NCI-H1048 (cell line): ENCODE measurements around the gene BEND6.
"Not testable (repeated sequence)": the region's sequence is repeated elsewhere in the genome, so short reads cannot be mapped to it uniquely, and the experiment has no call there.

Source experiments
- DNase-seq: peaks from one replicate; lab custom pipeline; 2025; lab: John Stamatoyannopoulos, UW

BEND6 gene

GRCh38 chr6:57033228-57033627 lies 78.3 kb downstream of the BEND6 start:
- DNase-seq: no peak

DNA sequence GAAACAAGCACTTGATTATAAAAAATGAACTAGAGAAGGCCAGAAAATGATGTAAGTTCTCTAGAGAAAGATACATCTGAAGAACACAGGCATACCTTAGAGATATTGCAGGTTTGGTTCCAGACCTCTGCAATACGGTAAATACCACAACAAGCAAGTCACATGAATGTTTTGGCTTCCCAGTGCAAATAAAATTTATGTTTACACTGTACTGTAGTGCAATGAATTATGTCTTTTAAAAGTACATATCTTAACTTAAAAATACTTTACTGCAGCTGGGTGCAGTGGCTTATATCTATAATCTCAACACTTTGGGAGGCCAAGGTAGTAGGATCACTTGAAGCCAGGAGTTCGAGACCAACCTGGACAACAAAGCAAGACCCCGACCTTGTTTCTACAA lies 80.6 kb downstream of the BEND6 start:
- DNase-seq: no peak

GRCh38 chr6:57038906-57039305 lies 84.0 kb downstream of the BEND6 start:
- no peak for DNase-seq

DNA sequence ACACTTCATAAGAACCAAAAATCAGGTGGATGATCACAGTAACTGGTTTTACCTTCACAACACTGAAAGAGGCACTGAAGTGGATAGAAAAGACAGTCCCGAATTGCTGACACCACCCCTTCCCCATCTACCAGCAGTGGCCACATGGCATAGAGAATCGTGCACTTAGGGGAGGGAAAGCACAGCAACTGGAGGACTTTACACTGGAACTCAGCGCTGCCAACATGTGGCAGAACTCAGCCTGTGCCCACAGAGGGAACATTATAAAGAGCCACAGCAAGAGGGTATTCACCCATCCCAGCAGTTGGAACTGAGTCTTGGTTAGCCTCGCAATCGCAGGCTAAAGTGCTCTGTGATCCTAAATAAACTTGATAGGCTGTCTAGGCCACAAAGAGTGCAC lies 85.1 kb downstream of the BEND6 start:
- no peak for DNase-seq

DNA sequence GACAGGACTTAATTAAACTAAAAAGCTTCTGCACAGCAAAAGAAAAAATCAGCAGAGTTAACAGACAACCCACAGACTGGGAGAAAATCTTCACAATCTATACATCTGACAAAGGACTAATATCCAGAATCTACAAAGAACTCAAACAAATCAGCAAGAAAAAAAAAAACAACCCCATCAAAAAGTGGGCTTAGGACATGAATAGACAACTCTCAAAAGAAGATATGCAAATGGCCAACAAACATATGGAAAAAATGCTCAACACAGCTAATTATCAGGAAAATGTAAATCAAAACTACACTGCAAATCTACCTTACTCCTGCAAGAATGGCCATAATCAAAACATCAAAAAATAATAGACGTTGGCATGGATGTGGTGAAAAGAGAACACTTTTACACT lies 89.2 kb downstream of the BEND6 start:
- DNase-seq: not testable (repeated sequence)

- DNase-seq: no peak
Measured at GRCh38 chr6:57044568-57044967, 89.7 kb downstream of the BEND6 start.

- DNase-seq: peak; percentile 67
Measured at GRCh38 chr6:57046332-57047256, 91.7 kb downstream of the BEND6 start, which contains the start of gene KIAA1586. Gene KIAA1586 (plus strand): TSS chr6:57046693. CDS start chr6:57046756, 63 bp downstream.

GRCh38 chr6:57047257-57047585 lies 92.3 kb downstream of the BEND6 start:
- DNase-seq: not testable (repeated sequence)

- not testable (repeated sequence) for DNase-seq
Measured at GRCh38 chr6:57047859-57048258, 93.0 kb downstream of the BEND6 start.

GRCh38 chr6:57048577-57048976 lies 93.7 kb downstream of the BEND6 start:
- no peak for DNase-seq

- DNase-seq: no peak
Measured at GRCh38 chr6:57063847-57064246, 108.9 kb downstream of the BEND6 start.

- DNase-seq: no peak
Measured at GRCh38 chr6:57064809-57065208, 109.9 kb downstream of the BEND6 start.

- no peak for DNase-seq
Measured at GRCh38 chr6:57068061-57068460, 113.2 kb downstream of the BEND6 start.

- DNase-seq: no peak
Measured at GRCh38 chr6:57069228-57069627, 114.3 kb downstream of the BEND6 start.

- DNase-seq: no peak
Measured at GRCh38 chr6:57069920-57070331, 115.0 kb downstream of the BEND6 start.

DNA sequence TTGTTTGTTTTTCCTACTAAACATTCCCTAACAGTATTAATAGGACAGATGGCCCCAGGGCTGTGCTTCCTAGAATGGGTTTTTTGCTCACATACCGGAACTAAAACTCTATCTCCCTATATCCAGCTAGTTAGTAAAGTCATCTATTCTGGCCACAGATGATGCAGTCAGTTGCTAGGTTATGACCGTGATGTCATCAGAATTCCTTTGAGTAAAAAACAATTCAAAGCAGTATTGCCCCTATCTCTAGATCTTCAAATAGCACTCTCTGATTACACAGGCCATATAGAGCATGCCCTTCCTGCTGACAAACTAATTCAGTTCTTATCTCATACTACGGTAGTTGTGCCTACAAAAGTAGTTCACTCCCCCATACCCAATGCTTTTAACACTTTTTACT lies 117.2 kb downstream of the BEND6 start:
- DNase-seq: no peak

DNA sequence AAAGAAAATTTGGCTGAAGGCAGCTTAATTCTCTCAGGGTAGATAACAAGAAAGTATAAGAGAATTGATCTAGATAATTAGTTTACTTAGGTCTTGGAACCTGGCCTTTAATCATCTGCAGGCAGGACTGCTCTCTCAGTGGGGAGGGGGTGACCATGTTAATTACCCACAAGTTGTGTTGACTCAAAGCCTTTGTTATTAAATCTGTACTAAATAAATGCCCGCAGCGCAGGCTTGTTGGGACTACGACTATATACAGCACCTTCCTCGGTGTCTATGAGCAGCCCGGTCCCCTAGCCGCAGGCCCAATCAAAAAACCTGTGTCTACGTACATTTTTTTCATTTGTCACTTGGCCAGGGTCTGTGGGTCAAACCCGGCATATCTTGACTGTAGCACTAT lies 119.5 kb downstream of the BEND6 start:
- no peak for DNase-seq

GRCh38 chr6:57075092-57075491 lies 120.2 kb downstream of the BEND6 start:
- DNase-seq: no peak
